AG20443 (cell line): Measurements from ENCODE around the gene STAC3.
"Not testable (repeated sequence)": the region's sequence is repeated elsewhere in the genome, so short reads cannot be mapped to it uniquely, and the experiment has no call there.

ENCODE experiments used
- DNase-seq: peaks from one replicate; pipeline ENCODE4 v3.0.0; 2012; ENCODE audit warnings: low spot score, mixed read lengths

STAC3 gene

DNA sequence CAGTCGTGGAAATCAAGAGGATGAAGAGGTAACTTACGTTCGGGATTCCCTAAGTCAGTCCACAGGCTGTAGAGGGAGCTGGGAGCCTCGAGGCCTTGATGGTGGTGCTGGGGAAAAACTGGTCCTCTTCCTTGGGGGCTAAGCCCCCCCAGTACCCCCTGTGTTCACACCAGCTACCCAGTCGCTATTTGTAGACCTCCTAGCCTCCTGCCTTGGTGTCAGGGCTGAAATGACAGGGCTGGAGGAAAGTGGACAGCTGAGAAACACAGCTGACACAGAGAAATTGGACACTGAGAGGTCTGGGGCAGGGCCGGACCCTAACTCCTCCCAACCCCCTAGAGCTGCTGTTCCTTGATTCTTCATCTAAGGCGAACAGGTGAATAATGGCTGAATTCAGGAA, at the start of gene STAC3:
Gene STAC3 (minus strand): TSS at position 232 of the 400 bp plus-strand sequence. CDS start 1,551 bp downstream, outside the sequence.
- DNase-seq: no peak

DNA sequence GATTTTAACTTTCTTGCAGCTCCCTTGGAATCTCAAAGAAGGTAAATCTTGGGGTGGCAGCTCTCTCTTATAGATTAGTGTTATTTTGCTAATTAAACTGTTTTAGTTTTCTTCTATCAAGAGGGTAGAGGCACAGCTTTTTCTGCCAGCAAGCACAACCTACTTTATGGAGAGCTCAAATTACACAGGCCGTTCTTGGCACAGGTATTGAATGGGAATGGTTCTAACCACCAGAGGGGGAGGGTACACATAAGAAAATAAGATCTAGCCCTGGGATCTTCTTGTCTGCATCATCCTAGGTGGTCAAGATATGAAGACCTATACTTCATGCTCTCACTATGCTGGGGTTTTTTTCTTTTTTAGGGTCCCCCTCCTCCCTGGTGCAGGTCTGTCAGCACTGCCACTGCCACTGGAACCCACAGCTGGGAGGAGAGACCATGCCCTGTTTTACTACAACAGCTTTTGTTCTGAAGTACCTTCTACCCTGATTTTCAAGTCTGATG, 48.6 kb upstream of the STAC3 start:
- DNase-seq: no peak

DNA sequence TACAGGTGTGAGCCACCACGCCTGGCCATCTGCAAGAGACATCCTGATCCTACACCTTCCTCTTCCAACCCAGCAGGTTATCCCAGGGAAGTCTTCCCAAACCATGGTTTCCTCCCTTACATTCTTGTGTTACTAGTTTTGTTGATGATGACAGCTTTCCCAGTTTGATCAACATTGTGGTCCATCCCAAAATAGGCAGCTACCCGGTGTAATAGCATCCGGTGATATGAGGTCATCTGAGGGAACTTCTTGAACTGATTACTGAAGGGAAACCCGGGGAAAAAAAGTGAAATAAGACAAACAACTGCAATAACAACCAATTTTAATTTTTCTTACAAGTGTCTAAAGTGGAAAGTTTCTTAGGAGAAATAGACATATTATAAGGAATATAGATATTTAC, 45.3 kb upstream of the STAC3 start:
- DNase-seq: peak; percentile 16

DNA sequence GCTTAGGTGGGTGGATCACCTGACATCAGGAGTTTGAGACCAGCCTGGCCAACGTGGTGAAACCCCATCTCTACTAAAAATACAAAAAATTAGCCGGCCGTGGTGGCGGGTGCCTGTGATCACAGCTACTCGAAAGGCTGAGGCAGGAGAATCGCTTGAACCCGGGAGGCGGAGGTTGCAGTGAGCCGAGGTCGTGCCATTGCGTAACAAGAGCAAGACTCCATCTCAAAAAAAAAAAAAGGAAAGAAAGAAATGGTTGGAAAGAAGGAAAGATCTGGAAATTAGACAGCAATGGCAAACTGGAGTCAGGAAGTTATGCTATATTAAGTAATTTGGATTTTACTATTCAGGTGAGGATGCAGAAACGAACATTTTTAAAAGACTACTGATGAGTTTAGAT, 31.1 kb upstream of the STAC3 start:
- DNase-seq: not testable (repeated sequence)

DNA sequence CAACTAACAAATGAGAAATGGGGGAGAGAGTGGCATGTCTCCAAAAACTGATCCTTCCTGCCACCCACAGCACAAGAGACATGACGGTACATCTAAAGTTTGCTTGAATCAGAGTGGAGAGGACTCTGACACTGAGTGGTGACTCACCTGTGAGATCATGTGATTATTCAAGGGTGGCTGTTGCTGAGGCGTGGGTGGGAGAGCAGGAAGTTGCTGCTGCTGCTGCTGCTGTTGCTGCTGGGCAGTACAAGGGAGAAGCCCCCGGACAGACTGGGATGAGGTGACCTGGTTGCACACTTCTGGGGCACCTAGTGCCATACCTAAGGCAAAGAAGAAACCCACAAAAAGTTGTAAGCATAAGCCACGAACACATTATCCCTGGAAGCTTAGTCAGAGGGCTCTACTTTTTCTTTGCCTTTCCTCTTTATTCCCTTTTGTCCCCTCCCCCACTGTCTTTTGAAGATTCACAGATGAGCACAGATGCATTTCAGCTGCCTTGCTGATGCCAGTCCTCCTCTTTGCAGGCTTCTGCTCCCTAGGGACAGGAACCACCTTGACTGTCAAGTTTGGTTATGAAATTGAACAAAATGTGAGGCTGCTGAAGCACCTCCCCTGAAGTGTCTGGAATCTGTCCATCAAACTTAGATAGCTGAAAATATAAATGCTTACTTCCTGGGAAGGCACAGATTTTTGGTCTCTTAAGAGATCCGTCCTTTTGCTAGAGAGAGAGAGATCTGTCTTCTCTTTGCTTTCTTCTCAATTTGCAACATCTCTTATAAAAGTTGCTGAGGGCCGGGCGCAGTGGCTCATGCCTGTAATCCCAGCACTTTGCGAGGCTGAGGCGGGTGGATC, 29.4 kb upstream of the STAC3 start:
- peak; percentile 80 for DNase-seq

DNA sequence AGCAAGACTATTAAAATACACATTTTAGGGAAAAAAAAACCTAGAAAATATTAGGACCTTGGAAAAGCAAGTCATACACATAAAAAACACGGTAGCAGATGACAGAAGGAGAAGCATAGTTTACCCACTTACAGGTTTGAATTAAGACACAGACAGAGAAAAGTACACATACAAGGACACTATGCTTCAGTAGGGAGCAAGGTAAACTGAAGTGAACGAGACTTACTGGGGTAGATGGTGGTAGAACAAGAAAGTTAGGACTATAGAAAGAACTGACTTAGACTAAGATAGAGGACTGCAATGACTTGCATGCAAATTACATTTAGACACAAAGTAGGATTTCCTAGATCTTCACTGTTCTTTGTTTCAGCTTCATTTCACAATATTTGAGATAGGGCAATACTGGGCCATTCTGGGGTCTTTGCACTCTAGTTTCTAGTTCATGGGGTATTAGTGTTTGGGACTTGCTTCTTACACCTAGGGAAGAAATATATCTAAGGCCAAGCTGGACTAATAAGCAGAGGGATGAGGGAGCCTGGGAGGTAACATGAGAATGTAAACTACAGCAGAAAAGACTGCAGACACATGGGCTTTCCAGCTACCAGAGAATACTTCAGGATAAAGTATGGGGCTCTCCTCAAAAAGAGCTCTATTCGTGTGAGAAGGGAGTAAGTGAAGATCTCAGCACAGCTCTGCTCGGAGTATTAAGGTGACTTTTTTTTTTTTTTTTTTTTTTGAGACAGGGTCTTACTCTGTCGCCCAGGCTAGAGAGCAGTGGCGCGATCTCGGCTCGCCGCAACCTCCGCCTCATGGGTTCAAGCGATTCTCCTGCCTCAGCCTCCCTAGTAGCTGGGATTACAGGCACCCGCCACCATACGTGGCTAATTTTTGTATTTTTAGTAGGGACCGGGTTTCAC, 27.7 kb upstream of the STAC3 start:
- DNase-seq: no peak

DNA sequence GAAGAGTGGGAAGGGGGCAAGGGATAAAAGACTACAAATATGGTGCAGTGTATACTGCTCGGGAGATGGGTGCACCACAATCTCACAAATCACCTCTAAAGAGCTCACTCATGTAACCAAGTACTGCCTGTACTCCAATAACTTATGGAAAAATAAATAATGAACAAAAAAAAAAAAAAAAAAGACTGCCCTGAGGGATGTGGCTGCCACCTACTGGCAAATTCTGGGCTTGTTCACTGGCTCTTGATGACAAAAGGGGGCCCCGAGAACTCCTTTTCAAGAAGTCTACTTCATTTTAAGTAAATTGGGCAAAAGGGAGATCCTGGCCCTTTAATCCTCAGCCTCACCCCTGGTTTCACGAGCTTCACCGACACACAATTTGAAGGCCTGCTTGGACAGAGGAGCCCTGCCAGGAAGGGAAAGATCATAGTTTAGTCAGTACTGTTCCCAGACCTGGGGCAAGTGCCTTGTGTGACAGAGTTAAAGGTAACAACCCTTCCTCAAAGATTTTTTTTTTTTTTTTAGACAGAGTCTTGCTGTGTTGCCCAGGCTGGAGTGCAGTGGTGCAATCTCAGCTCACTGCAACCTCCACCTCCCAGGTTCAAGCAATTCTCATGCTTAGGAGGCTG, 26.1 kb upstream of the STAC3 start:
- peak; percentile 49 for DNase-seq

DNA sequence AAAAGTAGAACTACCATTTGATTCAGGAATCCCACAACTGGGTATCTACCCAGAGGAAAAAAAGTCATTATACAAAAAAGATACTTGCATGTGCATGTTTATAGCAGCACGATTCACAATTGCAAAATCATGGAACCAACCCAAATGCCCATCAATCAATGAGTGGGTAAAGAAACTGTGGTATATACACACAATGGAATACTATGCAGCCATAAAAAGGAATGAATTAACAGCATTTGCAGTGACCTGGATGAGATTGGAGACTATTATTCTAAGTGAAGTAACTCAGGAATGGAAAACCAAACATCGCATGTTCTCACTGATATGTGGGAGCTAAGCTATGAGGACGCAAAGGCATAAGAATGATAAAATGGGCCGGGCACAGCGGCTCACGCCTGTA, 25.2 kb upstream of the STAC3 start:
- DNase-seq: not testable (repeated sequence)

DNA sequence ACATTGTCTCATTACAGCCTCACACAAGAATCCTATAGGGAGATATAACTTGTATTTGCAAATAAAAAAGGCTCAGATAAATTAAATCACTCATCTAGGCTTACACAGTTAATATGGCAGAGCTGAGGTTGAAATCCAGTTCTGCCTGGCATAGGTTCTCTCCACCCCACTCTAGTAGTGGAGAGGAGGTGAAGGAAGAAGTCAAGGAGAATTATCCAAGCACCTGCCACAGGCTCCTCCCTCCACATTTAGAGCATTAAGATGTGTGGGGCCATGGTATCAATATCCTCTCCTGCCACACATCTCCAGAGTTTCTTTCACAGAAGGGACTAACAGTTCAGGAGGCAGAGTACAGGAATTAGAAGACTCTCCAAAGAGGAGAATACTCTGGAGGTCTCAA, 22.5 kb upstream of the STAC3 start:
- DNase-seq: no peak

DNA sequence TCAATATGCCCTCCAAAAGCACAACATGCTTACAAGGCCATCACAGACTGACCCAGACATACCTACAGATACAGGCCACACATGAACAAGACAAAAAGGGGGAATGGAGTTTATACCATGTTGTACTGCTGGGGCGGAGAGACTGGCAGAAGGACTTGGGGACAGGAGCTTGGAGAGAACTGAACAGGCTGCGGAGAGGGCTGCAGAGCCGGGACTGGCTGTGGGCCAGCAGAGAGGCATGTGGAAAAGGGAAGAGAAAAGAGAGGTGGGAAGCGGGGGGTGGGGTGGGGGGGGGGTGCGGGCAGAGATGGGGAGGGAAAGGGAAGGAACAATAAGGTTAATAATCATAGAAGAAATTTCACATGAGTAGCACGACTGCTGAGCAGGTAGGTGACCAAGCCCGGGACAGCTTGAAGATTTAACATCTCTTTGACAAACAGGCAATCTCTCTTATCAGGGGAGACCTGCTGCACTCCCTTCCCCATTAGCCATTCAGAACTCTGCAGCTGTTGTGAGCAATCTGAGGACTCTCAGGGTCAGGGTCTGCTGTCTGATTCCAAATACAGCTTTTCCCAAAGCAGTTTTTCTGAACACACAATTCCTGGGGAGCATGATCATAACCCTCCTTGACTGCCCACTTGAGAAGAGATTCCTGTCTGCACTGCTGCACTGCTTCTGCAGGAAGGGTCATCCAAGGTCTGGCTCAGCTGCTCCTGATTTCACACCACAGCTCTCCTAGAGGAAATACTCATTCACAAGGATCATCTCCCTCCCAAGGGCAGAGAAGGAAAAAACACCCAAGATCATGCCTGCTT, 21.6 kb upstream of the STAC3 start:
- DNase-seq: peak; percentile 38

DNA sequence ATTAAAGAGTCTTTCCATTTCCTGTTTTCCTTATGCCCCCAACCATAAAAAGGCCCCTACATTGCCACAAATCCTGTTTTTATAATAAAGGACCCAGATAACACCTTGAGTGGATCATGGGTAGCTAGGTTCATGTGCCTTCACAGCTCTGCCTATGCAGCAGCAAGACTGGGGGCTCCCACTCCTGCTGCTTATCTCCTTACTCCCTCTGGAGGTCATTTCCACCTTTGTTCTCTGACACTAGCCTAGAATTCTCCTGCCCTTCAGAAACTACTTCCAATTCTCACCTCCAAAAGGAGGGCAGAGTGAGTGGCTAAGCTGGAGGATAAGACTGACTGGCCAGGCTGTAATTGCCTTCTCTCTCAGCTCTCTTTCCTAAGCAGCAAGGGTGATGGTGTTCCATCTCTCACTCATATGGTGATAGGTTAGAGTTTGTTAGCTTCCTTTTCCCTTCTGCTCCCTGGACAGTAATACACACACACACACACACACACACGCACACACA, 20.0 kb upstream of the STAC3 start:
- DNase-seq: no peak

DNA sequence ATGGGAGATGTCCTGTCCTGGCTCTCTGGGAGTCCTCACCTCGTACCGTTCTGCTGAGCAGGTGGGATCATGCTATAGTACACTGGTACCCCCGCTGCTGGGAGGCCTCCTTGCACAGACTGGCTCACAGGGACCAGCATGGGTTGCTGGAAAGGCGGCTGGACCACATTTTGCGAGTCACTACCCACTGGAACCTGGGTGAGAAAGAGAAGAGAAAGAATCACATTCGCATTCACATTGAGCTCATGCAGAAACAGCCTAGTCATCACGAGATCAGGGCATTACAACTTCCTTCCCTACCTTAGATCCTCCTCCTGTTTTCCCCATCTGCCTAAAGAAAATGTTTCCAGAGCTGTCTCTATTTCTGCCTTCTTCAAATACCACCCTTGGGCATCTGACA, 17.3 kb upstream of the STAC3 start:
- DNase-seq: no peak

DNA sequence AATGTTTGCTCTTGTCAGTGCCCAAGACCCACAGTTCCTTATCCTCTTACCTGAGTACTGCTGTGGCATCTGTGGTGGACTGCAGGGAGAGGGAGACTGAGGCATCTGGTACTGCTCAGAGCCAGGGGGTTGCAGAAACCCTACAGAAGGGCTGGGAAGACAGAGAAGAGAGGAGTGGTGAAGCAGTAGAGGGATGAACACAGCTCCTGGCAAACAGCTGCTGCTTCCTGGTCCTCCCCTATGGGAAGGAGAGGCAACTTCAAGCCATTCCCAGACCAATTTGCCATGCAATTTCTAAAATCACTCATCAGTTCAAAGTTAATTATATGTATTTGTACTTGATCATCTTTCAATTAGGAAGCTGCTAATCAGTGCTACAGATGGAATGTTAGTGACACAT, 15.7 kb upstream of the STAC3 start:
- no peak for DNase-seq

DNA sequence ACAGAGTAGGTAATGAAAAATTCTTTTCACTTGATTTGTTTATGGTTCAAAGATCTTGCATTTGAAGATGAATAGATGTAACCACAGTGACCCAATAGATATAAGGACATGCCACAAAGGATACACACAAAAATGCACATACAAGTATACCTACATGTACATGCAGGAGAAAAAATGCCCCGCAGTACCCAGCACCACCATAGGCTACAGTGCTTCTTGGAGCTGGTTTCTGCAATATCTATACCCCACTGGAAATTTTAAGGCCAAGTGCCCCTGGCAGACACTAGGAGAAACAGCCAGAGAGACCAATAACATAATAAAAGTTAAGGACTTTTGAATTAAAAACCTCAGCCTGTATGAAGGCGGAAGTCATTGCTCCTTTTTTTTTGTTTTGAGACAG, 12.1 kb upstream of the STAC3 start:
- DNase-seq: no peak

DNA sequence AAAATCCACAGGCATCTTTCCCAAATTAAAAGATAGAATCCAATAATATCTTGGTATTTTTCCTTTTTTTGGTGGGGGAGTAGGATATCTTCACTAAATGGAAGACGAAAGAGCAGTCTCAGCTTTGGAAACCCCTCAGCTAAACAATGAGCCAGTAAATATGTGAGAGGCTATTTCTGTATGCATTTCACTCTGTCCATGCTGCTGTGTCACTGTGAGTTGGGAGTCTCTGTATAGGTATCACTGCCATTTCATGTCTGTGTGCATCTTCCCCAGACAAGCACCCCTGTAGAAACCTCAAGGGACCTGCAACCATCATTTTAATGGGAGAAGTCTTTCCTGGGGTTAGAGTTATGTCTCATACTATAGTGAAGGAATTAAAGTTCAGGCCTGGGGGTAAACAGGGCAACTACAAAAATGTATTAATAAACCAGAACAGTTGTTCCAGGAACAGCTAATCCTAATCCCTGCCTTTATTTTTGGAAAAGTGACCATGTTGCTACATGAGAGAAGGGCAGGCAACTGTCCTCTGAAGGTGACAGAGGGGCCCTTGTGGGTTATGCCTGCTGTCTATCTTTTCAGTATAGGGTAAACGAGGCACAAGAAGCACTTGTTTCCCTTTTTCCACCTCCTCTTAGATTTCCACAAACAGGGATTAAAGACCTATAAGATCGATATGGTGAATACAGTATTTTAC, 11.3 kb upstream of the STAC3 start:
- no peak for DNase-seq

DNA sequence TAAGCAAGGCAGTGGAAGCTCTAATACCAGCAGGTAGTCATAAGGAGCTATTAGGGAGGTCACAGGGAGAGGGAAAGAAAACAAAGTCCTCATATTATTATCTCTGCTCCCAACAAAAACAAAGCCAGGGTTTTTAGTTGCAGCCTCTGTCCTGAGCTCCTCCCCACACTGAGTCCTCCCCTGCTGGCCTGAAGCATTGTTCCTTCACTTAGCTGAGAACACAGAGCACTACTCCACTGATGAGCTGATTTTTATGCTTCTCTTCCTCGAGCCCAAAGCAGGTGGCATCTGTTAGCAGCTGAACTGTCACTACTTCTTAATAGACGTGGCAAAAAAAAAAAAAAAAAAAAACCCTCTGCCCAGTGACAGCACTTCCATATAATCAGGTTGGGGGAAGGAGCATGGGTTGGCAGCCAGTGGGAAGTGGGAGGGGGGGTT, 10.5 kb upstream of the STAC3 start:
- no peak for DNase-seq

DNA sequence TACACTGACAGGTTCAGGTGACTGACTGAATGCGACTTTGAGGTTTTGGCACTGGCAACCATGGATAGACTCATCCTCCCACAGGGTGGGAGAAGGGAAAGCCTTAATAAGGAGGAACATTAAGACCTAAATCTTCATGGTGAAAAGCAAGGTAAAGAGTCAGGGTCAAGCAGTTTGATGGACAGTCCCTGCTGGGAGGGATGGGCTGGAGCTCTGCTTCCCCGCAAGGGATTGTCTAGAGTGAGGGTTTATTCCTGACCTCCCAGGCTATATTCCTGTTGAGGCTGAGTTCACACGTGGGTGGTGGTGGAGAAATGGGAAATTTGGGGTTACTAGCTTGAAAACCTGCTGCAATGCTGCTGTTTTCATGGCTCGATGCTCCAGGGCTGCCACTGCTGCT, 9.4 kb upstream of the STAC3 start:
- DNase-seq: no peak

DNA sequence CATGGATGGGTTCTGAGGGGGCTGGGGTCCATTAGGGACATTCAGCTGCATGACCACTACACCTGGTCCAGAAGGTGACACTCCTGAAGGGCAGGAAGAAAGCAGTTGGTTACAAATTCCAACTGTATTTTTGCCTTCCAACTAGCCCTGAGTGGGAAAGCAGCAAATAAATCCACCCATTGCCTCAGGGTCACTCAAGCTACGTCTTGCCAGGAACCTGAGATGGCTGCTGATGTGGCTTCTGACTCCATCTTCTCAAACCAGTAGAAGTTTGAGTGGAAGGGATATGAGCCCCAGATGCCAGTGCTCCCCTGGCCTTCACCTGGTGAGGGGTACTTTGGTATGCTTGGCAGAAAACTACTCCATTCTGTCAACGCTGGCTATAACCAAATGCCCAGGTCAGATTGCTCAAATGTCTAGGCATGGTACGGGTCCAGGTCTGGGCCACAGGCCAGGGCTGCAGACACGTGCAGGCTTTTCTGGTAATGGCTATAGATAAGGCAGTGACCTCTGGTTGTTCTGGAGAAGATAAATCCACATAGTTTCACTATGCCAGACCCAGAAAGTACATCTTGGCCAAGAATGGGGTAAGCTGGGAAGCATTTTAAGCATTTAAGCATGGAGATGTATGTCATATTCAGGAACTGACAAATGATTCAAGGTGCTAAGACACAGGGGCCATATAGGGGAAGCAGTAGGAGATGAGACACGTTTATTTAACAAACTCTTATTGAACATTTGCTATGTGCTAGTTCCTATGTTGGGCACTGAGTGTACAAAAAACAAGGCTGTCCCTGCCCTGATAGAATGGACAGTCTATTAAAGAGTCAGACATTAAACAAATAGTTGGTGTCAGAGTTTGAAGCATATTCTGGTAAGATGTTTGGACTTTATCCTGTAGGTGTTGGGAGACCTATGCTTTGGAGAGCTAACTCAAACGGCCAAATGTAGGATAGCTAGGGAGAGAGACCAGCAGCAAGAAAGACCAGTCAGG, 8.3 kb upstream of the STAC3 start:
- DNase-seq: no peak

DNA sequence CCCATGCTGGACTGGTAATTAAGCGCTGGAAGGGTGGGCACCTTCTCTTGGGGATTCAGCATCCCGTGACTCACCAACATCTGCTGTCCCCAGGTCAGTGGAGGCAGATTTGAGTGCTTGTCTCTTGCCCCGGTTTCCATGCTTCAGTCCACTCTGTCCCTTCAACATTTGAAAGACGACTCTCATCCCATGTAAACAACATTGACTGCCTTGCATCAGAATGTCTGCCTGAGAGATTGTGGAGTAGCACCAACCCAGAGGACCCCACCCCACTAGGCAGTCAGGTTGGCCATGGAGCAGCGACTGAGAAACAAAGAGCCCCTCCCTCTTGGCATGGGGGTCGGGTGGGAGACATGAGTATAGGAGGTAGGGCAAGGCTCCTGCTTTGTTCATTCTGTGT, 4.9 kb upstream of the STAC3 start:
- DNase-seq: no peak
